Prostate gland (tissue), 2 donors: Measurements from ENCODE around the gene LHPP.

Experiments used
- POLR2A ChIP-seq: fragments of 450-650 bp; IDR thresholded peaks from one replicate; pipeline ENCODE4 v1.6.1; 2016; ENCODE audit warnings: antibody characterized with exemption, mild to moderate bottlenecking
- POLR2AphosphoS5 ChIP-seq: sonication (generic); formaldehyde crosslinking; IDR thresholded peaks from one replicate; pipeline ENCODE4 v1.6.1; 2017; ENCODE audit warnings: antibody characterized with exemption
- TF ChIP-seq, protein P1 (sequence below), 4 experiments: fragments of 200-600 bp in 2 of 4; fragments of 450-650 bp in 2 of 4; sonication (generic) in 2 of 4; IDR thresholded peaks; 1 replicate in 3 of 4; 2 replicates in 1 of 4; pipeline ENCODE4 v1.5.1; 2016 to 2019; ENCODE audit warnings: antibody characterized with exemption in 4 of 4, mild to moderate bottlenecking in 2 of 4, moderate library complexity in 2 of 4

DNA sequence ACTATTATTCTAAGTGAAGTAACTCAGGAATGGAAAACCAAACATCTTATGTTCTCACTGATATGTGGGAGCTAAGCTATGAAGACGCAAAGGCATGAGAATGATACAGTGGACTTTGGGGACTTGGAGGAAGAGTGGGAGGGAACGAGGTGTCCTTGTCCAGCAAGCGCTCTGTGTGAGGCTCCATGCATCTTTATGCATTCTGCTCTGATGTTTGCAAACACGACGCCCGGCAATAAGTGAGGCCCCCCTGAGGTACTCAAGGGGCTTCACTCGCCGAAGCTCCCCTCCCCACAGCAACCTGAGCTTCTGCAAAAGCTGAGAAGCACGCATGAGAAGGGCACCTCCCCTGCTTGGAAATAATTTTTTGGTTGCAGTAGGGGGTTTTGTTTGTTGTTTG lies 103.3 kb downstream of the LHPP start:
- TF ChIP-seq, protein P1, sequence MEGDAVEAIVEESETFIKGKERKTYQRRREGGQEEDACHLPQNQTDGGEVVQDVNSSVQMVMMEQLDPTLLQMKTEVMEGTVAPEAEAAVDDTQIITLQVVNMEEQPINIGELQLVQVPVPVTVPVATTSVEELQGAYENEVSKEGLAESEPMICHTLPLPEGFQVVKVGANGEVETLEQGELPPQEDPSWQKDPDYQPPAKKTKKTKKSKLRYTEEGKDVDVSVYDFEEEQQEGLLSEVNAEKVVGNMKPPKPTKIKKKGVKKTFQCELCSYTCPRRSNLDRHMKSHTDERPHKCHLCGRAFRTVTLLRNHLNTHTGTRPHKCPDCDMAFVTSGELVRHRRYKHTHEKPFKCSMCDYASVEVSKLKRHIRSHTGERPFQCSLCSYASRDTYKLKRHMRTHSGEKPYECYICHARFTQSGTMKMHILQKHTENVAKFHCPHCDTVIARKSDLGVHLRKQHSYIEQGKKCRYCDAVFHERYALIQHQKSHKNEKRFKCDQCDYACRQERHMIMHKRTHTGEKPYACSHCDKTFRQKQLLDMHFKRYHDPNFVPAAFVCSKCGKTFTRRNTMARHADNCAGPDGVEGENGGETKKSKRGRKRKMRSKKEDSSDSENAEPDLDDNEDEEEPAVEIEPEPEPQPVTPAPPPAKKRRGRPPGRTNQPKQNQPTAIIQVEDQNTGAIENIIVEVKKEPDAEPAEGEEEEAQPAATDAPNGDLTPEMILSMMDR (IDR thresholded peaks at IDR 0.05) = no peak
- TF ChIP-seq POLR2AphosphoS5 (no peak), POLR2A (no peak)
